GM10266 (cell line): ENCODE measurements around the gene CWC22.

Experiments
- DNase-seq: peaks from one replicate; pipeline ENCODE4 v3.0.0; 2012; ENCODE audit errors: extremely low spot score
- TF ChIP-seq, protein P1 (sequence below): IDR thresholded peaks from 2 replicates; pipeline ENCODE4 v1.5.1; 2012; ENCODE audit warnings: mild to moderate bottlenecking, low read depth; ENCODE audit not compliant: control insufficient read depth, insufficient read depth; ENCODE audit errors: missing control alignments

CWC22 gene

DNA sequence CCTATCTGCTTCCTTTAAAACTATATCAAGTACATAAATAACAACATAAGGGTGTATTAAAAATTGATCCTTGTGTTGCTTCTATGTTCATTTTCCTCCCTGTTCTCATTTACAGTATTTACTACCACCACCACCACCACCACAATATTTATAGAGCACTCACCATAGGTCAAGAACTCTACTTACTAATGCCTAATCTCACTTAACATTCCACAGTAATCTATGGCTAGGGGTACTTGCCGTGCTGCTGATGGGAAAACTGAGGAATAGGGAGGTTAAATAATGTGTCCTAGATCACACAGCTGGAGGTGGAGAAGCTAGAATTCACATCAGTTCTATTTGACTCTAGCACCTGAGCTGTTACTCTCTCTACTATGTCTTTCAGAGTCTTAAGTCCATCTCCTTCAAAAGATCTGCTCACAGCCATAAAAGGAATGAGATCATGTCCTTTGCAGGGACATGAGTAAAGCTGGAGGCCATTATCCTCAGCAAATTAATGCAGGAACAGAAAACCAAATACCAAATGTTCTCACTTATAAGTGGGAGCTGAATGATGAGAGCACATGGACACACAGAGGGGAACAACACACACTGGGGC lies 91.6 kb downstream of the CWC22 start:
- DNase-seq: no peak
- TF ChIP-seq, protein P1, sequence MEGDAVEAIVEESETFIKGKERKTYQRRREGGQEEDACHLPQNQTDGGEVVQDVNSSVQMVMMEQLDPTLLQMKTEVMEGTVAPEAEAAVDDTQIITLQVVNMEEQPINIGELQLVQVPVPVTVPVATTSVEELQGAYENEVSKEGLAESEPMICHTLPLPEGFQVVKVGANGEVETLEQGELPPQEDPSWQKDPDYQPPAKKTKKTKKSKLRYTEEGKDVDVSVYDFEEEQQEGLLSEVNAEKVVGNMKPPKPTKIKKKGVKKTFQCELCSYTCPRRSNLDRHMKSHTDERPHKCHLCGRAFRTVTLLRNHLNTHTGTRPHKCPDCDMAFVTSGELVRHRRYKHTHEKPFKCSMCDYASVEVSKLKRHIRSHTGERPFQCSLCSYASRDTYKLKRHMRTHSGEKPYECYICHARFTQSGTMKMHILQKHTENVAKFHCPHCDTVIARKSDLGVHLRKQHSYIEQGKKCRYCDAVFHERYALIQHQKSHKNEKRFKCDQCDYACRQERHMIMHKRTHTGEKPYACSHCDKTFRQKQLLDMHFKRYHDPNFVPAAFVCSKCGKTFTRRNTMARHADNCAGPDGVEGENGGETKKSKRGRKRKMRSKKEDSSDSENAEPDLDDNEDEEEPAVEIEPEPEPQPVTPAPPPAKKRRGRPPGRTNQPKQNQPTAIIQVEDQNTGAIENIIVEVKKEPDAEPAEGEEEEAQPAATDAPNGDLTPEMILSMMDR: no peak

DNA sequence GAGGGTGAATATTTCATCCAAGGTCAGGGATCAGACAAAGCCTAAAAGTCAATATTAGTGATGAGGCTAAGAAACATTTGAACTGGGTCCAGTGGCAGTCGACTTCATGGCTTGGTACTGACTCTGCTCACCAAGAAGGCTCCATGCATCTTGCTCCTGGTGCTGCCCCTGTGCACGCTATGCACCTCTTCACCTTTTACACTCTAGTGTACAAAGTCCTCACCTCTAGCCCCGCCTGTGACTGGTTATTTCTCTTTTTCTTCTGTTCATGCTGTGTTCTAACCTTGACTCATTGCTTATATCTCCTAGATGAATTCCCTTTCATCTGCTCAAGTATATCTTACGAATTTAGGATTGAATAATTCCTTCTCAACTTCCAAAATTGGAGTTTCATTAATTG lies 93.3 kb downstream of the CWC22 start:
- DNase-seq: no peak
- TF ChIP-seq, protein P1: no peak

DNA sequence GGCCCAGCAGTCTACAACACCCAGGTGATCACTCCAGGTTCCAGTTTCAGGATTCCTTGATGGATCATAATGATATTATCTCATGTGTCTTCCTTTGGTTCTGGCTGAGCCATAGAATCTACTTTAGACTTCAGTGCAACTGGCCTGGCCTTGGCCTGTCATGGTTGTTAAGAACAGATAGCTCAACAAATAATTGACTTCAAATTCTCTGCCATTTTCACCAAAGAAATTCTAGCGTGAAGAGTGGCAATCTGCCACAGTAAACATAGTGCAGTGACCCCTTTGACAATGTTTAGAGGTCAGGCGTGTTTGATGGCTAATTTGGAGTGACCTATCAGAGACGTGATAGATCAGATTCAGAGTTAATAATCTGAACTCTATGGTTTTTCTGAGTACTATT lies 95.5 kb downstream of the CWC22 start:
- DNase-seq: no peak
- TF ChIP-seq, protein P1: no peak

DNA sequence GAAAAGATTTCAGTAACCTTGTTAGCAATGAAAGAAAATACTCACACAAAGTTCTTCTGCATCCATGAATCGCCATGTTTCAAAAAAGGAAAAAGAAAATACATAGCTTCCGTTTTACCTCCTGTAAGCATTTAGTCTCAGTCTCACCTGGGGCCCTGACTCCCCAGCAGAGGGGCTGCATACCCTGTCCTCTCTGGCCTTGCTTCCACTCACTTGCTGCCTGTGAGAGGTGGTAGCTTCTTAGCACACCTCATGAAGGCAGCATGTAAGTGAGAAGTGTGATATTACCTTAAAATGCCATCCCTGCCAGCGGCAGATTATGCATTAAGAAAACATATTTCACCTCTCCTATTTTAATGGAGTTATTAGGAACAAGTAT lies 96.4 kb downstream of the CWC22 start:
- DNase-seq: no peak
- TF ChIP-seq, protein P1: no peak

DNA sequence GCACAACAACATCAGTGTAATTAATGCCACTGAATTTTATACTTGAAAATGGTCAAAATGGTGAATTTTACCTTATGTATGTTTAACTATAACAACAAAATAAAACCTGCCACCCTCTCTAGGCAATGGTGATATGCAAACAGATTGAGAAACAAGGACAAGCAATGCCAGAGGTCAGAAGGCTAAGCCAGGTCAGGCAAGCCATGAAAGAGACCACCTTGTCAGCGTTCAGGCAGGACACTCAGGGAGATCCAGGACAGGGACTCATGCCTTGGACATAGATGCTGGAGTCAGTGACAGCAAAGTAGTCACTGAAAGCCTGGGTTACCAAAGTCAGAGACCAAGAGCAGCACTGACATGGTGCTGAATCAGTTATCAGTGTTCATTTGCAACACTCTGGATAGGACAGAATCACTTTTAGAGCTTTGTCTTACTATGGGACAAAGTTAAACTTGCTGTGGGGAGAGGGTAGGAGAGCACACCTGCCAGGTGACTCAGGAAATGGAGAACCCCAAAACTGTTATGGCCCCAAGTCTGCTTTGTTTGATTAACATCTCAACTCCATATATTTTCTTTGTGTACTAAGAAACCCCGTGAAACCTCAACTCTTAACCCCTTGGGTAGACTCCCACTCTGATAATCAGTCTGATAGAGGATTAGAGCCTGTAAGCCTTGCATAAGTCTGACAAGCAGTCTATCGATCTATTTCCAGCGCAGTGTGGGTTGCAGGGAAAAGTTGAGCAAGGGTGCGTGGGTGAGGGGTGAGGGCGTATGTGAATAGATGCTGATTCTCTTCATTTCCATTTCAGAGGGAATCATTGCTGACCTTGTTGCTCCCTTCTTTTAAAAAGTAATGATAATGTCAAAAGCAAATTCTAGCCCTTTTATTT lies 97.0 kb downstream of the CWC22 start:
- TF ChIP-seq, protein P1: no peak
- DNase-seq: no peak

DNA sequence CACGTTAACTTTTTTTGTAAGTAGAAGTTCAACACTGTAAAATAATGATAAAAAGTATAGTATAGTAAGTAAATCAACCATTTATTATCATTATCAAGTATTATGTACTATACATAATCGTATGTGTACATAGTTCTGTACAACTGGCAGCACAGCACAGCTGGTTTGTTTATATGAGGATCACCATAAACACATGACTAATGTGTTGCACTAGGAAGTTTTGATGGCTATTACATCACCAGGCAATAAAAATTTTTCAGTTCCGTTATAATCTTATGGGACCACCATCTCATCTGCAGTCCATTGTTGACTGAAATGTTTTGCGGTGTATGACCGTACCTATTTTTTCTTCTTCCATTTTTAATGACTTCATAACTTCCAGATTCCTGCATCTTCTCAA lies 106.4 kb downstream of the CWC22 start:
- DNase-seq: no peak
- TF ChIP-seq, protein P1: no peak

DNA sequence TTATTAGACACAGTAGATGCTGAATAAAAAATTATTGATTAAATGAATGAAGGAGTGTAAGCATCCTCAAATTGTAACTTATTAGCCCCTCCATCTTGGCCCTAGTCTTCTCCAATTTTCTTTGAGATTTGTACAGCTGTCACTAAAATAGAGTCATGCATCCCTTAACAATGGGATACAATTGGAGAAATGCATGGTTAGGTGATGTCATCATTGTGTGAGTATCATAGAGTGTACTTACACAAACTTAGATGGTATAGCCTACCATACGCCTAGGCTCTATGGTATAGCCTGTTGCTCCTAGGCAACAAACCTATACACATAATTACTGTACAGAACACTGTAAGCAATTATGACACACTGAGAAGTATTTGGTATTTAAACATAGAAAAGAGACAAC lies 107.4 kb downstream of the CWC22 start:
- TF ChIP-seq, protein P1: no peak

More for the DNA sequence above, 107.4 kb downstream of the CWC22 start:
- no peak for DNase-seq
